ENCODE results near the gene ERG28.

Gene ERG28

DNA sequence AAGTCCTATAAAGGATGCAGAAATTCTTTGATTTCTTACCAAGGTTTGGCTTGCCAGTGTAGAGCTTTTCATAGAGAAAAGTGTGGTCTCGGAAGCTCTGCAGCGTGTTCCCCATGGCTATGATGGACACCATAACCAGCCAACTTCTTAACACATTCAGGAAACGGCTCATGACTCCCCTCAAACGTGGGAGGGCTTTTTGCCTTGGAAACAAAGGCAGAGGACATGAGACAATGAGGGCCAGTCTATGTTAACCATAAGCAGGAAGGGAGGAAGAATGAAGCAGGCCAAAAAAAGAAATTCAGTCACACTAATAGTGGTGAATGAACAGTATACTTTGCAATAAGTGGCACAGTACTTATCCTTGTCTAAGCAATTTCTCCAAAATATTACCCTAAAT, 3.3 kb downstream of the ERG28 start:
- no peak for DNase-seq

DNA sequence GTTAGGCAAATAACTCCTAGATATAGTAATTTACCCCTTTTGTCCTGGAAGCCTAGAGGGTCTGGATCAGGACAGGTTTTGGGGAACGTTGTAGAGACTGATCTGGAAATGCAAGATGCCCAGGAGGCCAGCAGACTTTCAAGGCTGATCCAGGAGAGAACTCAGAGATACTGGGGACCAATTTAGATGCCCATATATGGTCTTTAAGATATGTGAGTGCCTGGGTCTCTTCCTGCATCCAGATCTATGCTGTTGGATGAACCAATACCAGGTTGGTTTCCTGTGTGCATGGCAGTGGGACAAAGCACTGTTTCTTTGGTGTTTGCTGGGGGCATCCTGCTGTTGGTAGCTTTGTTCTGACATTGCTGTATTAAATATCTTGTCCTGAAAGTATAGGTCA, 5.4 kb downstream of the ERG28 start:
- no peak for DNase-seq

- DNase-seq, result peak; percentile 87
Measured at GRCh38 chr14:75654127-75654732, 6.4 kb downstream of the ERG28 start.

DNA sequence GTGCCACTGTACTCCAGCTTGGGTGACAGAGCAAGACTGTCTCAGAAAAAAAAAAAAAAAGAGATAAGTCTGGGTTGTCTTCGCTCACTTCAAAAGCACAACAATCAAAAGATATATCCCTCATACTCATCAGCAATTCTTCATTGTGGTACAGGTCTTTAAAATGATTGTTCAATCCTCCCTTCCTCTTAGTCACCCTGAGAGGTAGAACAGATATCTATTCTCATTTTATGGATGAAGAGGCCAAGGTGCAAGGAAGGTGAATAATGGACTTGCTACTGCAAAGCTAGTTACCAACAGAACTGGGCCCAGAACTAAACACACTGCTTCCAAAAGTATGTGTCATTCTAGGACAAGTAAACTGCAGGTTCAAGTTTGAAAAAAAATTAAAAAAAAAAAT, 7.1 kb downstream of the ERG28 start:
- DNase-seq, result no peak

GRCh38 chr14:75650253-75651058, 10.2 kb downstream of the ERG28 start:
- DNase-seq, result no peak

DNA sequence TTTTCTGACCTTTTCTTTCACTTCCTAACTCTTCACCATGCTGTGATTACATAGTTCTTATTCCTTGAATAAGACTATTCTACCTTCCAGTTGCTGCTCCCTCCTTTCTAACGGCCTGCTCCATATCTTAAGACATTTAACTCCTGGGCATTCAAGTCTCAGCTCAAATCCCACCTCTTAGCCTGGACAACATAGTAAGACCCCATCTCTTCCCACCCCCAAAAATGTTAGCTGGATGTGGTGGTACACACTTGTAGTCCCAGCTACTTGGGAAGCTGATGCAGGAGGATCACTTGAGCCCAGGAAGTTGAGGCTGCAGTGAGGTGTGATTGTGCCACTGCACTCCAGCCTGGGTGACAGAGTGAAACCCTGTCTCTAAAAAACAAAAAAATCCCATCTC, 10.9 kb downstream of the ERG28 start:
- no peak for DNase-seq

GRCh38 chr14:75649337-75649736, 11.3 kb downstream of the ERG28 start:
- no peak for DNase-seq

DNA sequence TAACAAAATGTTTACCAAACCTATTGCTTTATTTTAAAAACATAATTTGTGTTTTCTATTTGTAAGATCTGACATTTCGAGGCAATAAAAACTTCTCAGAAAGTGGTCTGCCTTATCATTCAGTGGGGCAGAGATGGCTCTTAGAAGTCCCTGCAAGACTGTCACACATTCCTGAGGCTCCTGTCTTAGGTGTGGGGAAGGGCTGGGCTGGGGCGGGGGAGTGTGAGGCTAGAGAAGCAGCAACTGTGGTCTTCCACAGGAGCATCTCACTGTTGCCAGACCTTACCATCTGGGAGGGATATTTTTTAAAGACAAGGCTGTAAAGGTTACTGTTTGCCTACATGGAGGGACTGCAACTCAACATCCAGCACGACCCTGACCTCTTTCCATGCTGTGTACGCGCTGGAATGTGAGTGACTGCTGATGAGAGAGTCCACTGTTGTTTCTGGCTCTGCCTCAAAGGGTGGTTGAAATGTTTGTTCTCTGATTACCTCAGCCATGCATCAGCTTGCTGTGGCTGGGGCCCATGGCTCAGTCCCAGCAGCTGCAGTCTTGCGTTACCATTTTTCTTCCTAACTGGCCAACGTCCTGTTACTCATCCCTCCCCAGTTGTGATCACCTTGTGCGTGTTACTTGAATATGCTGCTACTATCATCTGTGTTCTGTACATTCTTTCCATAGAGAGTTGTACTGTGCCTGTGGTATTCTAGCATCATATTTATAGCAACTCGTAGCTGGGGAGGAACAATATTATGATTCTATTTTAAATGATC, 12.4 kb downstream of the ERG28 start:
- peak; percentile 56 for DNase-seq

- DNase-seq, result no peak
Measured at GRCh38 chr14:75647640-75648039, 13.0 kb downstream of the ERG28 start.

GRCh38 chr14:75646762-75647161, 13.9 kb downstream of the ERG28 start:
- DNase-seq, result no peak

DNA sequence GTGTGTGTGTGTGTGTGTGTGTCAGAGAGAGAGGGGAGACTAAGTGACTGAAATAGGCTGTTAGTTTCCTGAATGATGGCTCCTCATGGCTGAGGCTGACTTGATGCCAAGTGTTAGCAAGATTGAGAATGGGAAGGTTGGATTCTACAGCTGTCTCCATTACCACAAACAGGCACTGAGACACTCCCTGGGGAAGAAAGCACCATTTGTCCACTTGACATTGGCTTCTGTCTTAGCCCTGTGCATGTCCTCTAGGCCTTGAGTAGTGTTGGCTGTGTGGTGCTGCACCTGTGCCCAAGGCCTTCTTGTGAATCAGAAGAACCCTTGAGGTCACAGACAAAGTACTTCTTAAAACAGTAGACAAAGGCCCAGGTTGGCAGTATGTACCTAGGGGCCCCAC, 15.6 kb downstream of the ERG28 start:
- DNase-seq, result no peak

- DNase-seq, result no peak
Measured at GRCh38 chr14:75643985-75644384, 16.7 kb downstream of the ERG28 start.

- DNase-seq, result no peak
Measured at GRCh38 chr14:75640876-75641275, 19.8 kb downstream of the ERG28 start.

DNA sequence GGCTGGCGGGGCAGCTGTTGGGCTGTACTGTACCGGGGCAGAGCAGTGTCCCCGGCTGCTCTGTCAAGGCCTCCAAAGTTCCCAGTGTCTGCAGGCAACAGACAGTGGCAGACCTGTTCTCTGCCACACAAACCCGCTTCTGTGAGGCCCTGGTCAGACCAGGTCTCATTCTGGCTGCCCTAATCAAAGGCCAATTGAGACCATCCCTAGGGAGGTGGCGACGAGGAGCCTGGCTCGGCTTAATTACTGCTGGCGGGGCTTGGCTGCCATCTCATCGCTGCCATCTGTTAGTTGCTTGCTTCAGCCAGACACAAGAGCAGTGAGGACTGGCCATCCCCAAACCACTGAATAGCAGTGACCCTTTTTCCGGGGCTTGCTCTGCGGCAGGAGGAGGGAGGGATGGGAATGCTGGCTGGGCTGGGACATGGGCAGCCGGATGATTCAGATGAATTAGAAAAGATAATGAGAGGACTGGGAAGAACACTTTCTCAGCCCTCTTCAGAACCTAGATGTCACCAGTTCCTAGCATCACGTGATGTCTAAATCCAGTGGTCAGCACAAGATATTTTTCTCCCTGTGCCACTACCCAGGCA, 24.5 kb downstream of the ERG28 start:
- peak; percentile 51 for DNase-seq

GRCh38 chr14:75634848-75635247, 25.8 kb downstream of the ERG28 start:
- no peak for DNase-seq

DNA sequence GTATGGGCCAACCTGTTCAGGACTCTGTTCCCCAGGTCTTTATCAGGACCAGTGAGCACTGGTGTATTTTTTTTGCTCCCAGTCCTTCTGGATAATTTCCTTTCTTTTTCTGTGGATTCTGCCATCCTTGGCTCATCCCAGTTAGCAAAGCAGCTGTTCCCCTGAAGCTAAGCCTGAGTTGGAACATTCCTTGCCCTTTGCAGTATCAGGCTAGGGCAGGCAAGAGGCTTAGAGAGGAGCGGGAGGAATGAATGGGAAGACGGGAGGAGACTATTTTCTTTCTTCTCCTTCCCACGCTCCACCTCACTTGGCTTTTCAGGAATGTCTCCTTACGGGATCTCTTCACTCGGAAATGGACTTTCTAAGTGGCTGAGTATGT, 29.2 kb downstream of the ERG28 start:
- DNase-seq, result no peak

DNA sequence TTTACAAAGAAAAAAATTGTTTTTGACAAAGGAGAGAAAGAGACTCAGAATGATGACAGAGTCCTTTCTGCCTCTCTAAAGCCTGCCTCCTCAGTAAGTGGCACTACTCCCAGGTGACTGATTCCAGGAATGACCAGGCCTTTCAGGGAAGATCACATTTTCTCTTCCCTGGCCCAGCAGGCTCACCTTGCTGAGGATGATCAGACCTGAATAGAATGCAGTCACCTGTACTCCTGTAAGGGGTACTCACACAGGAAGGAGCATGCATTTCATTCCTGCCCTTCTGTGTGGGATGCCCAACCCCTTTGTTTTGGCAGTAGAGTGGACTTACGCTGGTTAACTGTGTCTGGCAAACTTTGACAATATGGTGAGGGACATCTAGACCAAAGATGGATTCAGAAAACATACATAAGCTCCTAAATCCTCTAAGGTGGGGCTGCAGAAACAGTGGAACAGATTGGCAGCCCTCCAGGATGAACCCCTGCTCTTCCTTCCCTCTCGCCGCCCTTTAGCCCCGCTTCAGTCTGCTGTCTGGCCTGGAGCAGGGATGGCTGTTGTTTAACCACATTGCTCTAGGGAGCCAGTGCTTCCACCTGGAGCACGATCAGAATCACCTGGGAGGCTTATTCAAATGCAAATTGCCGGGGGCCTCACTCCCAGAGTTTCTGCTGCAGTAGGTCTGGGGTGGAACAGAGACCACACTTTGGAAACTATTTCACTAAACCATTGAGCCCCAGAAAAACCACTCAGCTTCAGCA, 29.8 kb downstream of the ERG28 start:
- no peak for DNase-seq

- no peak for DNase-seq
Measured at GRCh38 chr14:75628816-75629215, 31.9 kb downstream of the ERG28 start.

GRCh38 chr14:75627406-75627805, 33.3 kb downstream of the ERG28 start:
- no peak for DNase-seq

DNA sequence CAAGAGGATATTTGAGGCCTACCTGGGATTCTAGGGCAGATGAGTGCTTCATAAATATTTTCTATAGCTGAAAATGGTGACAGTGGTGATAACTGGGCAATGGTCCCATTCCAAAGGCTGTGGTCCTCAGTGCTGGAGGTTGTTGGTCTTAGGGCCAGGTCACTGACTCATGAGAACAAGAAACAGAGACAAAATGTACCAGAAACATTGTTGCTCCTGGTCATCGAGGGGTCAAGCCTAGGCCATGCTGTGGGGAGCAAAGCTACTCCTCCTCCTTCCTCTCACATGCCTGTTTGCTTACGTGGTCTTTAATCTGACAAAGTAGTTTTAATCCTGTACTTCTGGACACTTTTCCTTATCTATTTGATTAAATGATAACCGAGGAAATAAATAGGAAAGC, 33.8 kb downstream of the ERG28 start:
- DNase-seq, result no peak

GRCh38 chr14:75626396-75626795, 34.3 kb downstream of the ERG28 start:
- DNase-seq, result no peak

GRCh38 chr14:75625034-75625433, 35.6 kb downstream of the ERG28 start:
- DNase-seq, result no peak

GRCh38 chr14:75619548-75619947, 41.1 kb downstream of the ERG28 start:
- no peak for DNase-seq

Data from right forelimb (tissue), 1 donor.